ENCODE results near the gene DUSP19.

DUSP19 gene

DNA sequence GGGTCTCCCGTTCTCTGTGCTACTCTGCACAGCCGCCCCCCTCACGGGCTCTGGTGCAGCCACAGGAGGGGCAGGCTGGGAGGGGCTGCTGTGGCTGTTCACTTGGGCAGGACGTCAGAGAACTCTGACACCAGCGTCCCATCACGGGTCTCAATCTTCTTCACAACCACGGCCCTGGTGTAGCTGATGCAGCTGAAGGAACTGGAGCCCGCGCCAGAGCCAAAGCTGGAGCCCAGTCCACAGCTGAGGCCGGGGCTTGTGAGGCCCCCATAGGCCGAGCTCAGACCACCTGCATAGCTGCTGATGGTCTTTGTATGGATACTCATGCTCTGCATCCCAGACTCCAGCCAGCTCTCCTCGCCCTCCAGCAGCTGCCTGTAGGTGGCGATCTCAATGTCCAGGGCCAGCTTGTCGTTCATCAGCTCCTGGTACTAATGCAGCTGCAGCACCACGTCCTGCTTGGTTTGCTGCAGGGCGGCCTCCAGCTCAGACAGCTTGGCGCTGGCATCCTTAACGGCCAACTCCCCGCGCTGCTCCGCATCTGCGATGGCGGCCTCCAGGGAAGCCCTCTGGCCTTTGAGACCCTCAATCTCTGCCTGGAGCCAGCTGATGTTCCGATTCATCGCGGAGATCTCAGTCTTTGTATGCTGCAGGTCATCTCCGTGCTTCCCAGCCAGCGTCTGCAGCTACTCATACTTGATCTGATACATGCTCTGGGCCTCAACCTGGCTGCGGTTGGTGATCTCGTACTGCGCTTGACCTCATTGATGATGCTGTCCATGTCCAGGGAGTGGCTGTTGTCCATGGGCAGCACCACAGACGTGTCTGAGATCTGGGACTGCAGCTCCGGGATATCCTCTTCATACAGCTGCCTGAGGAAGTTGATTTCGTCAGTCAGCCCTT lies 7.4 kb upstream of the DUSP19 start:
- no peaks in the 10 kb centered on the region for H3K27me3 ChIP-seq (ENCODE audit: insufficient read depth, low read length)
- no peak overlapping the region for H3K27ac ChIP-seq (ENCODE audit: low read length)
- no peak overlapping the region; the same call in 1 of the 2 replicates for H3K9ac ChIP-seq (ENCODE audit: low read depth, low read length)
- peaks cover 11% of the 10 kb centered on the region for H3K9me3 ChIP-seq (ENCODE audit: insufficient read depth, low read depth, low read length)
- H3K4me1 ChIP-seq (ENCODE audit: insufficient read depth, low read length): no peaks in the 10 kb centered on the region
- no peaks in the 10 kb centered on the region for H3K36me3 ChIP-seq (ENCODE audit: insufficient read depth, low read depth, low read length)
- H3K4me3 ChIP-seq (ENCODE audit: low read length): no peak overlapping the region; the same call in 1 of the 2 replicates

GRCh38 chr2:183072177-183072576 lies 6.4 kb upstream of the DUSP19 start:
- H3K36me3 ChIP-seq (ENCODE audit: insufficient read depth, low read depth, low read length): no peaks in the 10 kb centered on the region
- no peaks in the 10 kb centered on the region for H3K4me1 ChIP-seq (ENCODE audit: insufficient read depth, low read length)
- H3K9me3 ChIP-seq (ENCODE audit: insufficient read depth, low read depth, low read length): peaks cover 11% of the 10 kb centered on the region
- no peak overlapping the region for H3K4me3 ChIP-seq (ENCODE audit: low read length)
- H3K27me3 ChIP-seq (ENCODE audit: insufficient read depth, low read length): no peaks in the 10 kb centered on the region
- no peak overlapping the region for H3K9ac ChIP-seq (ENCODE audit: low read depth, low read length)
- no peak overlapping the region for H3K27ac ChIP-seq (ENCODE audit: low read length)

GRCh38 chr2:183078163-183078463 lies 434 bp upstream of the DUSP19 start:
- H3K4me1 ChIP-seq (ENCODE audit: insufficient read depth, low read length): peaks cover 18% of the 10 kb centered on the region; the same call in 1 of the 2 replicates
- no peaks in the 10 kb centered on the region for H3K36me3 ChIP-seq (ENCODE audit: insufficient read depth, low read depth, low read length)
- H3K9ac ChIP-seq (ENCODE audit: low read depth, low read length): peak overlapping the region; percentile 46; the same call in 1 of the 2 replicates
- no peaks in the 10 kb centered on the region for H3K27me3 ChIP-seq (ENCODE audit: insufficient read depth, low read length)
- no peak overlapping the region for H3K27ac ChIP-seq (ENCODE audit: low read length)
- peak overlapping the region; percentile 87 for H3K4me3 ChIP-seq (ENCODE audit: low read length)
- H3K9me3 ChIP-seq (ENCODE audit: insufficient read depth, low read depth, low read length): no peaks in the 10 kb centered on the region

- H3K9ac ChIP-seq (ENCODE audit: low read depth, low read length): peak overlapping the region; percentile 69; the same call in 1 of the 2 replicates
- peak overlapping the region; percentile 87 for H3K4me3 ChIP-seq (ENCODE audit: low read length)
- no peaks in the 10 kb centered on the region for H3K27me3 ChIP-seq (ENCODE audit: insufficient read depth, low read length)
- H3K4me1 ChIP-seq (ENCODE audit: insufficient read depth, low read length): peaks cover 18% of the 10 kb centered on the region; the same call in 1 of the 2 replicates
- no peaks in the 10 kb centered on the region for H3K9me3 ChIP-seq (ENCODE audit: insufficient read depth, low read depth, low read length)
- H3K36me3 ChIP-seq (ENCODE audit: insufficient read depth, low read depth, low read length): no peaks in the 10 kb centered on the region
- peak overlapping the region; percentile 19 for H3K27ac ChIP-seq (ENCODE audit: low read length)
These were observed 710 bp downstream of the DUSP19 start for GRCh38 chr2:183079139-183079775.

DNA sequence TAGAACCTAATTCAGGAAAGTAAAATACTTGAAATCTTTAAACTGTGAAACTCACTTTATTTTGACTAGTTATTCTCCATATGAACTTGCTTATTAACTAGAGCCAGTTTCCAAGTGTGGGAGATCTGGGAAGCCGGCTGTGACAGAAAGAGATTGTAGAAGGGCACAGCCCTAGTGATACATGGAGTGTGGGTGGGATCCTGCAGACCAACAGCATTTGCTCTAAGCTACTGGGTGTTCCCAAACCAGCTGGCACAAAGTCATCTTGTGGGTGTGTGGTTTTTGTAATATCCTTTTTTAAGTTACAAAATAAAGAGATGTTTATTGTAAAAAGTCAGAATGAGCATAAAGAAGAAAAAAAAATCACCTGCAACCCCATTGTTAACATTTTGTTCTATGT lies 3.4 kb downstream of the DUSP19 start:
- Histone ChIP-seq H3K9me3 (ENCODE audit: insufficient read depth, low read depth, low read length) (no peaks in the 10 kb centered on the region), H3K36me3 (ENCODE audit: insufficient read depth, low read depth, low read length) (no peaks in the 10 kb centered on the region), H3K4me3 (ENCODE audit: low read length) (no peak overlapping the region), H3K9ac (ENCODE audit: low read depth, low read length) (no peak overlapping the region), H3K27ac (ENCODE audit: low read length) (no peak overlapping the region), H3K27me3 (ENCODE audit: insufficient read depth, low read length) (no peaks in the 10 kb centered on the region), H3K4me1 (ENCODE audit: insufficient read depth, low read length) (peaks cover 18% of the 10 kb centered on the region; the same call in 1 of the 2 replicates)

DNA sequence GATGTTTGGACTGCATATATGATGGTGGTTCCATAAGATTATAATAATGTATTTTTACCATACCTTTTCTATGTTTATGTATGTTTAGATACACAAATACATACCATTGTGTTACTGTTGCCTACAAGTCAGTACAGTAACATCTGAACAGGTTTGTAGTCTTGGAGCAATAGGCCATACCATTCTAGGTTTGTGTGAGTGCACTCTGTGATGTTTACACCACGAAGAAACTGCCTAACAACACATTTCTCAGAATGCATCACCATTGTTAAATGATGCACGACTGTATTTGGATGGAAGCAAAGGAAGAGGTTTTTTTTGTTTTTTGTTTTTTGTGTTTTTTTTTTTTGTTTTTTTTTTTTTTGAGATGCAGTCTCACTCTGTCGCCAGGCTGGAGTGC lies 9.5 kb downstream of the DUSP19 start:
- Histone ChIP-seq H3K36me3 (ENCODE audit: insufficient read depth, low read depth, low read length) (no peaks in the 10 kb centered on the region), H3K9me3 (ENCODE audit: insufficient read depth, low read depth, low read length) (no peaks in the 10 kb centered on the region), H3K4me3 (ENCODE audit: low read length) (no peak overlapping the region), H3K4me1 (ENCODE audit: insufficient read depth, low read length) (no peaks in the 10 kb centered on the region), H3K27me3 (ENCODE audit: insufficient read depth, low read length) (no peaks in the 10 kb centered on the region), H3K9ac (ENCODE audit: low read depth, low read length) (no peak overlapping the region), H3K27ac (ENCODE audit: low read length) (no peak overlapping the region)

DNA sequence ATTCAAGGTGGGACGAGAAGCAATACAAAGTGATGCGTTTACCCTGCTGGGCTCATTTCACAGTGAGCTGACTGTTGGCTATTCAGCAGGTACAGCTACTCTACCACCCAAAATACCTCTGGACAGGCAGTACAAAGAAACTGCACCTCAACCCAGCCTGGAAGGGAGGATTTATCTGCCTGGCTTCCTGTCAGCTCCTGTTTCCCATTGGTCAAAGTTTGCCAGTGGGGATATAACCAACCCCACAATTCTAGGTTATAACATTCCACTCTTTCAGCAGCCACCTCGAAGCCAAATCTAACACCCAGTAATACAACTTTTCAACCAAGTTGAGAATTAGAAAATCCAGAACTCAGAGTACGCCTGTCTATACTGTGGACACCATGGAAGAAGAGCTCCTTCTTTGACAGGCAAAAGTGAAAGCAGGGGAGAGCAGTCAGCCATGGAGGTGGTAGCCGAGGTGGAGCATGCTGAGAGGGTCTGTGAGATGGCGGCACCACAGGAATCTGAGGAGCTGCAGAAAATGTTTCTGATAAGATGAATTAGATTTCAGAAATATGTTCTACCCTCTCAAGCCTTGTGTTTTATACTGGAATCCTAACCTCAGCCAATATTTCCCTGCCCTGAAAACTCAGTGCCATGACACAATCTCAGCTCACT lies 10.8 kb downstream of the DUSP19 start:
- Histone ChIP-seq H3K4me1 (ENCODE audit: insufficient read depth, low read length) (no peaks in the 10 kb centered on the region), H3K36me3 (ENCODE audit: insufficient read depth, low read depth, low read length) (no peaks in the 10 kb centered on the region), H3K4me3 (ENCODE audit: low read length) (no peak overlapping the region), H3K9ac (ENCODE audit: low read depth, low read length) (no peak overlapping the region), H3K27ac (ENCODE audit: low read length) (no peak overlapping the region), H3K9me3 (ENCODE audit: insufficient read depth, low read depth, low read length) (no peaks in the 10 kb centered on the region), H3K27me3 (ENCODE audit: insufficient read depth, low read length) (no peaks in the 10 kb centered on the region)

GRCh38 chr2:183091318-183091953 lies 12.9 kb downstream of the DUSP19 start:
- no peaks in the 10 kb centered on the region for H3K27me3 ChIP-seq (ENCODE audit: insufficient read depth, low read length)
- no peak overlapping the region for H3K27ac ChIP-seq (ENCODE audit: low read length)
- H3K36me3 ChIP-seq (ENCODE audit: insufficient read depth, low read depth, low read length): no peaks in the 10 kb centered on the region
- no peaks in the 10 kb centered on the region for H3K9me3 ChIP-seq (ENCODE audit: insufficient read depth, low read depth, low read length)
- no peak overlapping the region for H3K9ac ChIP-seq (ENCODE audit: low read depth, low read length)
- 0 out of 2 replicates have a peak, but pooled peaks cover 7% of the 10 kb centered on the region for H3K4me1 ChIP-seq (ENCODE audit: insufficient read depth, low read length)
- no peak overlapping the region for H3K4me3 ChIP-seq (ENCODE audit: low read length)

DNA sequence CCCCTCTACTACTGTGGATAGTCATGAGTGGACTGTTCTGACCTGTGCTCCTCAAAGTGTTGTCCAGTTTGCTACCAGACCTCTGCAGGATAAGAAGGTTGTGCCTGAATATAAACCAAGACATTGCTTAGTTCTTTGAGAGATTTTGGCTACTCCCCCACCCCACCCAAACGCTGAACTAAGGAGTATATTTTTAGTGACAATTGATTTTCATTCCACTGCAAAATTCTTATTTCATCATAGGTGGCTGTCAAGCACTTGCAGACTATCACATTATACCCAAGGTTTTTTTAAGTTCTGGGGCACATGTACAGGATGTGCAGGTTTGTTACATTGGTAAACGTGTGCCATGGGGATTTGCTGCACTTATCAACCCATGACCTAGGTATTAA lies 13.4 kb downstream of the DUSP19 start:
- H3K4me1 ChIP-seq (ENCODE audit: insufficient read depth, low read length): 0 out of 2 replicates have a peak, but pooled peaks cover 7% of the 10 kb centered on the region
- H3K27ac ChIP-seq (ENCODE audit: low read length): no peak overlapping the region
- H3K36me3 ChIP-seq (ENCODE audit: insufficient read depth, low read depth, low read length): no peaks in the 10 kb centered on the region
- no peaks in the 10 kb centered on the region for H3K27me3 ChIP-seq (ENCODE audit: insufficient read depth, low read length)
- no peak overlapping the region for H3K9ac ChIP-seq (ENCODE audit: low read depth, low read length)
- H3K4me3 ChIP-seq (ENCODE audit: low read length): no peak overlapping the region
- H3K9me3 ChIP-seq (ENCODE audit: insufficient read depth, low read depth, low read length): no peaks in the 10 kb centered on the region

DNA sequence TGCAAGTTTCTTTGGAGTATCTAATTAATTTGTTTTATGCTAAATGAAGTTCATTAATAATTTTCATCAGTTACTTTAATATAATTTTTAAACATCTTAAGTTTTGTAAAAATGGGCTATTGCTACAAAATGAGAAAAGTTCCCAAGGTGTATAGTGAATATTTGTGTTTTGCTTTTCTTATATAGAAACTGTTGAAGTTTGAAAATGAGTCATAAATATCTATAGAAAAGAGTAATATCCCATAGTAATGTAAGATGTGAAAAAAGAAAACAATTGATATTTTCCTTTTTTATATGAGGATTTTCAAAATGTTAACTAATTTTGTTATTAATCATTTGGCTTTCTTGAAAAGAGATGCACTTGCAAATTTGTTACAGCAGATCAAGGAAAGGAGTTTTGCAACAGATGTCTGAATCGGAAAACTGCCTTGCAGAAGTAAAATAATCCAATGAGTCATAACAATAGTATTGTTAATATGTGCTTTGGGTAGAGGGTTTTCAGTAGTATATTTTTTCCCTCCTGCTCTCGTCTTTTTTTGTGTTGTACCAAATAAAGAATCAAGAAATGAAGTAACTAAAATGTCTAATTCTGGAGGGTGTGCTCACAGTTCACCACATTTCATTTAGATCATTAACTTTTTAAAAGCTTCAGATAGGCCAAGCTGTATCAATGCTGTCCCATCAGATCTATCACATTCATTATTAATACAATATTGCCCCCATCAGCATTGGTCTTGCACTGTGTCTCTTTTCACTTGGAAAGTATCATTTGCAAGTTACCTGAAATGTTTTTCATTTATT lies 15.5 kb downstream of the DUSP19 start:
- Histone ChIP-seq H3K27ac (ENCODE audit: low read length) (no peak overlapping the region), H3K4me1 (ENCODE audit: insufficient read depth, low read length) (0 out of 2 replicates have a peak, but pooled peaks cover 7% of the 10 kb centered on the region), H3K9ac (ENCODE audit: low read depth, low read length) (no peak overlapping the region), H3K4me3 (ENCODE audit: low read length) (no peak overlapping the region), H3K9me3 (ENCODE audit: insufficient read depth, low read depth, low read length) (no peaks in the 10 kb centered on the region), H3K36me3 (ENCODE audit: insufficient read depth, low read depth, low read length) (no peaks in the 10 kb centered on the region), H3K27me3 (ENCODE audit: insufficient read depth, low read length) (no peaks in the 10 kb centered on the region)
